ENCODE measurements around the gene SYNDIG1.

GRCh38 chr20:24673678-24674570 lies 204.5 kb downstream of the SYNDIG1 start:
- TF ChIP-seq, protein P1, sequence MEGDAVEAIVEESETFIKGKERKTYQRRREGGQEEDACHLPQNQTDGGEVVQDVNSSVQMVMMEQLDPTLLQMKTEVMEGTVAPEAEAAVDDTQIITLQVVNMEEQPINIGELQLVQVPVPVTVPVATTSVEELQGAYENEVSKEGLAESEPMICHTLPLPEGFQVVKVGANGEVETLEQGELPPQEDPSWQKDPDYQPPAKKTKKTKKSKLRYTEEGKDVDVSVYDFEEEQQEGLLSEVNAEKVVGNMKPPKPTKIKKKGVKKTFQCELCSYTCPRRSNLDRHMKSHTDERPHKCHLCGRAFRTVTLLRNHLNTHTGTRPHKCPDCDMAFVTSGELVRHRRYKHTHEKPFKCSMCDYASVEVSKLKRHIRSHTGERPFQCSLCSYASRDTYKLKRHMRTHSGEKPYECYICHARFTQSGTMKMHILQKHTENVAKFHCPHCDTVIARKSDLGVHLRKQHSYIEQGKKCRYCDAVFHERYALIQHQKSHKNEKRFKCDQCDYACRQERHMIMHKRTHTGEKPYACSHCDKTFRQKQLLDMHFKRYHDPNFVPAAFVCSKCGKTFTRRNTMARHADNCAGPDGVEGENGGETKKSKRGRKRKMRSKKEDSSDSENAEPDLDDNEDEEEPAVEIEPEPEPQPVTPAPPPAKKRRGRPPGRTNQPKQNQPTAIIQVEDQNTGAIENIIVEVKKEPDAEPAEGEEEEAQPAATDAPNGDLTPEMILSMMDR (conservative IDR thresholded peaks at IDR 0.05; ENCODE audit: low read depth, low read length), result no peak
- no peak for TF ChIP-seq EZH2 (IDR thresholded peaks at IDR 0.05; ENCODE audit: low read length, unreplicated experiment)

All from PC-3 (cell line).